Activated naive CD8-positive, alpha-beta T cell (primary cell): ENCODE measurements around the gene RNF144B.

Source experiments
- H3K27ac Mint-ChIP-seq: one replicate; pipeline ENCODE4 v1.8.0; 2021; ENCODE audit warnings: mixed read lengths
- H3K27me3 Mint-ChIP-seq: one replicate; pipeline ENCODE4 v1.8.0; 2021; ENCODE audit warnings: mixed read lengths
- H3K36me3 Mint-ChIP-seq: one replicate; pipeline ENCODE4 v1.8.0; 2021; ENCODE audit warnings: mixed read lengths
- H3K4me1 Mint-ChIP-seq: one replicate; pipeline ENCODE4 v1.8.0; 2021; ENCODE audit warnings: low read depth, mixed read lengths
- H3K4me3 Mint-ChIP-seq: one replicate; pipeline ENCODE4 v1.8.0; 2021; ENCODE audit warnings: mild to moderate bottlenecking, mixed read lengths
- H3K9me3 Mint-ChIP-seq: one replicate; pipeline ENCODE4 v1.8.0; 2021; ENCODE audit warnings: low read depth, mixed read lengths

The RNF144B gene

DNA sequence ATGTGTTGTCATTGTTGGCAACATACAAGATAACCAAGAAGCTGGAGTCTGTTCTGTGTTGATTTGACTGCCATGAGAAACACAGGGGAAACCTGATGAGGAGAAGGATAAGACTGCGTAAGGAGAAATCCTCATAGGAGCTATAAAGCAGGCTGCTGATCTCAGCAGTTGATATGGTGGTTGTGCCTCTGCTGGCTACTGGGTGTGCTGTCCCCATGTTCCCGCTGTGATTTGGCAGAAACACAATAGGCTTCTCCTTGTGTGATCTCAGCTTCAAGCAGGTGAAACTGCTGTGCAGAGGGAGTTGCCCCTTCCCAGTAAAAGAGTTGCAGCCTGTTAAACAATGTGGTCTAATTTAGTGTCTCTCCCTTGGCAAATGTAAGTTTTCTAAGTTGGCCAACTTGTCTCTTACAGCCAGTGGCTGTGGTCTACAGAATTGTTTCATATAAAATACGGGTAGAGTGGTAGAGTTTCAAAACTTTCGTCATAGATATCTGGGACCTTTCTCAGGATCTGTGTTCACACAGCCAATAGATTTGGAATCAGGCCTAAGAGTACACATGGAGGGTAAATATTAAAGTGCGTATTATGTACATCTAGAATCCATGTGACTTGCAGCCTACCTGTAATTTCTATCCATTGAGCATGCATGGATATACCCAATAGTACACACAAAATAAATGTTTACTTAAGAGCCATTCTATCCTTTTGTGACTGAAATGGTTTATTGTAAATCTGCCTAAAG is 78.4 kb downstream of the RNF144B start:
- H3K27ac Mint-ChIP-seq, result no peak overlapping the region
- H3K4me3 Mint-ChIP-seq, result no peak overlapping the region
- H3K4me1 Mint-ChIP-seq, result no peaks in the 10 kb centered on the region
- no peaks in the 10 kb centered on the region for H3K27me3 Mint-ChIP-seq
- no peaks in the 10 kb centered on the region for H3K9me3 Mint-ChIP-seq
- peaks cover 45% of the 10 kb centered on the region for H3K36me3 Mint-ChIP-seq

DNA sequence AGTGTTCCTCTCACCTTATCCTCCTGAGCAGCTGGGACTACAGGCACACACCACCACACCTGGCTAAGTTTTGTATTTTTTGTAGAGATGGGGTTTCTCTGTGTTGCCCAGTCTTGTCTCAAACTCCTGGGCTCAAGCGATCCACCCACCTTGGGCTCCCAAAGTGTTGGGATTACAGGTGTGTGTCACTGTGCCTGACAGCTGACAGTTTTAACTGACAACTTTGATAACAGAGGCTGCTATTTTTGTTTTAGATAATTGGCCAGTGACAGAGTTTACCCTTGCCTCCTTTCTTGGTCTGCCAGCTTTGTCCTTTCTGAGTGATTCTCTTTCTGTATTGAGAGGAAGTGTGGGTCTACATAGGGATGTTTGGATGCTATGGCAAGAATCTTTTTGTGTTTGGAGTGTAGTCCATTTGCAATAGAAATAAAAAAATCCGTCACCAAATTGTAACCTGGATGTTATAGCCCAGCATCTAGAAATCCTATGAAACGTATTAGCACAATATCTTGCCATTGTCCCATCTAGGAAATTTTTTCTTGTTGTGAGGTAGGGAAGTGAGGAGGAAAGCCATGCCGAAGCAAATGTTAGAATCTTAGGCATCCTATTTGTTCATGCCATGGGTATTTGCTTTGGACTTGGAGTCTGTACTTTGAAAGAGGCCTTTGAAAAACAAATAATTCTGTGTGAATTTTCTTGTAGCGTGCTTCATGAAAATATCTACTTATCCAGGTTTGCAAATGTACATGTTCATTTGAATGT is 80.8 kb downstream of the RNF144B start:
- Mint-ChIP-seq H3K4me3 (no peak overlapping the region), H3K9me3 (no peaks in the 10 kb centered on the region), H3K36me3 (peaks cover 27% of the 10 kb centered on the region), H3K4me1 (no peaks in the 10 kb centered on the region), H3K27ac (no peak overlapping the region), H3K27me3 (no peaks in the 10 kb centered on the region)

DNA sequence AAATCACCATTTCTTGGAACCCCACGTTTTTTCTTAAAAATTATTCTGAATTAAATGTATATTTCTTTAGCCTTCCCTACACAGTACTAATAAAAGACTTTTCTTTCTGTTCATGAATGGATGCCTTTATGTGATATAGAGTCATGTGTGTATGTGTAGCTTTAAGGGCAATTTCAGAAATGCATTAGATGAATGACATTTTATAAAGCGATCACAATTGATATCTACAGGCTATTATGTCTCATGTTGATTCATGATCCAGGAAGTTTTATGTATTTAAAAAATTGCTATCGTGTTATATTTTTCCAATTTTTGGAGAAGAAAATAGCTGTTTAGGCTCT is 81.3 kb downstream of the RNF144B start:
- Mint-ChIP-seq H3K27me3 (no peaks in the 10 kb centered on the region), H3K36me3 (peaks cover 27% of the 10 kb centered on the region), H3K4me3 (no peak overlapping the region), H3K9me3 (no peaks in the 10 kb centered on the region), H3K4me1 (no peaks in the 10 kb centered on the region), H3K27ac (no peak overlapping the region)

DNA sequence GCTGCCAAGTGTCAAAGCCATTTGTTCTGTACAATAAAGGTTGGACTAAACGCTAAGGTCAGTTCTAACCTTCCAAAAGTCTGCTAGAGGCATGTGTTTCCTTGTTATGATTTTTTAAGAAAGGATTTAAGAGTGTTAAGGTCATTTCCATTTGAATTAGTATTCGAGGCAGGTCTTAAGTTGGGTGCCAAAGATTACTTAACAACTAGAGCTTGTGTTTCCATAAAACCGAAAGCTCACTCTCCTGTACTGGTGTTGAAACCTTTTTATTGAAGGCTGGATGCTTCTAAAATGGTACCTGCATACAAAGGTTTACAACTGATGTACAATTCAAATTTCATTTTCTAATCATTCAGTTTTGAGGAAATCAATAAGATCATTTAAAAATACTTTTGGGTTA is 82.4 kb downstream of the RNF144B start:
- H3K36me3 Mint-ChIP-seq, result peaks cover 23% of the 10 kb centered on the region
- H3K9me3 Mint-ChIP-seq, result no peaks in the 10 kb centered on the region
- no peaks in the 10 kb centered on the region for H3K4me1 Mint-ChIP-seq
- no peaks in the 10 kb centered on the region for H3K27me3 Mint-ChIP-seq
- H3K4me3 Mint-ChIP-seq, result no peak overlapping the region
- H3K27ac Mint-ChIP-seq, result no peak overlapping the region

DNA sequence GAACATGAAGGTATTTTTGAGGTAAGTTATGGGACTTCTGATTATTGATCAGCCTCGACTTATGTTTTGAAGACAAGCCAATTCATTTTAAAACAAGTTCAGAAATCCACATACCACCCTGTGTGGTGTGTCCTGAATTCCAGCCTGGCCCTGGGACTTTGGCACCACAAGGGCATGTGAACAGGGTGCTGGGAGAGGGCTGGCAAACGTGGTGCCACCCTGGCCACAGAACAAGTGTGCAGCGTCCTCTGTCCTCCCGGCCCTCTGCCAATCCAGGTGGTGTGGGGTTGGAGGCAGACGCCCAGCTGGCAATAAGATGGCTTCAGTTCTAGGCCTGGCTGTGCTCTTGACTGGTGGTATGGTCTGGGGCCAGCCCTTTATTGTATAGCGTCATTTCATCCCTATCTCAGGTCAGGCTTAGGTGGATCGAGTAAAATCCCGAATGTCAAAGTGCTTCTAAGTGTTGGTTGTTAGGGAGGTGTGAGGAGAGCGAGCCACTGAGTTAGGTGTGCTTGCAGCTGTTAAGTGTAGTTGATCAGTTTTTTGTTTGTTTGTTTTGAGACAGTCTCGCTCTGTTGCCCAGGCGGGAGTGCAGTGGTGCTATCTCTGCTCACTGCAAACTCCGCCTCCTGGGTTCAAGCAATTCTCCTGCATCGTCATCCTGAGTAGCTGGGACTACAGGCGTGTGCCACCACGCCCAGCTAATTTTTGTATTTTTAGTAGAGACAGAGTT is 84.2 kb downstream of the RNF144B start:
- no peaks in the 10 kb centered on the region for H3K27me3 Mint-ChIP-seq
- H3K27ac Mint-ChIP-seq, result no peak overlapping the region

DNA sequence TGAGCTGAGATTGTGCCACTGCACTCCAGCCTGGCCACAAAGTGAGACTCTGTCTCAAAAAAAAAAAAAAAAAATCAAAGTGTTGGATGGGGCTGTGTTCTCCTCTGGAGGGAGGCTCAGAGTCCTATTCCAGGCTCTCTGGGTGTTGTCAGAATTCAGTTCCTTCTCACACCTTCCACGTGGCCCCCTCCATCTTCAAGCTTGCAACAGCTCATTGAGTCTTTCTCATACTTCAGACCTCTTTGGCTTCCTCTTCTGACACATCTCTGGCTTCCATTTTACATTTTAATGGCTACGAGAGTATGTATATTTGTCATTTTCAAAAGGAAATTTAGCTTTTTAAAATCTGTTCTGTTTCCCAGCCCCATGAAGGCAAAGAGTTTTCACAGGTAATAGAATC is 85.8 kb downstream of the RNF144B start:
- Mint-ChIP-seq H3K36me3 (peaks cover 4% of the 10 kb centered on the region), H3K4me1 (peaks cover 3% of the 10 kb centered on the region), H3K27ac (no peak overlapping the region), H3K9me3 (no peaks in the 10 kb centered on the region), H3K4me3 (no peak overlapping the region), H3K27me3 (no peaks in the 10 kb centered on the region)

More for the DNA sequence above, 84.2 kb downstream of the RNF144B start:
- no peaks in the 10 kb centered on the region for H3K9me3 Mint-ChIP-seq
- H3K4me3 Mint-ChIP-seq, result no peak overlapping the region
- H3K4me1 Mint-ChIP-seq, result no peaks in the 10 kb centered on the region
- peaks cover 11% of the 10 kb centered on the region for H3K36me3 Mint-ChIP-seq

DNA sequence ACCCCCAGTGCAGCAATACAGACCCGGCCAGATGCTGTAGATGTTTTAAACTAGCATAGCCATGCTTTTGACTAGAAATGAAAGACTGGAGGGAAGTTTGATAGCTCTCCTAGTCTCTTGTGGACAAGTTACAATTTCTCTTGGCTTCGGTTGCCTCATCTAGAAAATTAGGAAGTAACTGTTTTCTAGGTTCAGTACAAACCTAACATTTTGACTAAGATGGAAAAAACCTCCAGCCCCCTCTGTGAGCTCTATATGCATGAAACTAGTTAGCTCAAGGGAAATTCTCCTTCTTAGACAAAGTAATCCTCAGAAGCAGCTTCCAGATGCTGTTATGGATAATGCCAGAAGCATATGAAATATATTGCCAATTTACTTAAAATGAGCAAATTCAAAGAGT is 86.6 kb downstream of the RNF144B start:
- Mint-ChIP-seq H3K4me1 (peaks cover 3% of the 10 kb centered on the region), H3K4me3 (no peak overlapping the region), H3K27me3 (no peaks in the 10 kb centered on the region), H3K36me3 (no peaks in the 10 kb centered on the region), H3K9me3 (no peaks in the 10 kb centered on the region), H3K27ac (no peak overlapping the region)

DNA sequence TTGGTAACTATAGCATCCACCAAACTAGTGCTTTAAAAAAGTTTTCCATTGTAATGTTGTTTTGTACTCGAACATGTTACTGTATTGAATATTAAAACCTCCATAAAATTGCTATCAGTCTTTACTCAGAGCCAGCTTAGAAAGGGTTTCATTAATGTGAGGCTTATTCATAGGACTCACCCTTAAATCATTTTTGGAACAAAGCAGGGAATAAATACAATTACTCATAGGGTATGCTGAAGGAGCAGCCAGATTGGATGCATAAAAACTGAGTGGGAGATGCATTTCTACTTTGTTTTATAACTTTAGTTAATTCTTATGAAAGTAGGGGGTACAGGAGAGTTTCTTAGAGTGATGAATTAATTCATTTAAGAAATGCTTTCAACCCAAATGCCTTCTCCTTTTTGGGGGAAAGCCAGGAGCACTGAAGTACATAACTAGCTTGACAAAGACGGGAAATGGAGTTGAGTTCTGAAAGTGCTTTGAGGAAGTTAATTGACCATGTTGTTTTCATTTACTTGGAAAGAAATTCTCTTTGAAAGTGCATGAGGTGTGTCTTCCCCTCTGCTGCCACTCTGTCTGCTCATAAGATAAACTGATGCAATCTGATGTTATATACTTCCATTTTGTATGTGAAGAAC is 90.3 kb downstream of the RNF144B start:
- Mint-ChIP-seq H3K9me3 (no peaks in the 10 kb centered on the region), H3K4me1 (peaks cover 3% of the 10 kb centered on the region), H3K4me3 (no peak overlapping the region), H3K27ac (no peak overlapping the region), H3K27me3 (peaks cover under 1% of the 10 kb centered on the region), H3K36me3 (no peaks in the 10 kb centered on the region)

DNA sequence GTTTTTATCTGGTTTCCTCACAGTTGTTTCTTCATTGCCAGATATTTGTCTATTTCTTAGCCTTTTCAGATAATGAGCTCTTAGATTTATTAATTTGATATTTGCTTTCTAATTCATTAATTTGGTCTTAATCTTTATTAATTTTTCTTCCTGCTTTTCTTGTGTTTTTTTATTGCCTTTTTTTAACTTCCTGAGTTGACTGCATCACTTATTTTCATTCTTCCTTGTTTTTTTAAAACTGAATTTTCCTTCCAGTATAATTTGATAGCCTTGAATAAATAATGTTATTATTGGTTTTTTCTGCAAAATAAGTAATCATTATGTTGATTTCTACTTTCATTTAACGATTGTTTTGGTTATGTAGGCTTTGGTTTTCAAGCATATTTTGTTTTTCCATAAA is 91.5 kb downstream of the RNF144B start:
- Mint-ChIP-seq H3K4me1 (peaks cover 3% of the 10 kb centered on the region), H3K36me3 (no peaks in the 10 kb centered on the region), H3K27ac (no peak overlapping the region), H3K27me3 (peaks cover 4% of the 10 kb centered on the region), H3K4me3 (no peak overlapping the region), H3K9me3 (no peaks in the 10 kb centered on the region)

DNA sequence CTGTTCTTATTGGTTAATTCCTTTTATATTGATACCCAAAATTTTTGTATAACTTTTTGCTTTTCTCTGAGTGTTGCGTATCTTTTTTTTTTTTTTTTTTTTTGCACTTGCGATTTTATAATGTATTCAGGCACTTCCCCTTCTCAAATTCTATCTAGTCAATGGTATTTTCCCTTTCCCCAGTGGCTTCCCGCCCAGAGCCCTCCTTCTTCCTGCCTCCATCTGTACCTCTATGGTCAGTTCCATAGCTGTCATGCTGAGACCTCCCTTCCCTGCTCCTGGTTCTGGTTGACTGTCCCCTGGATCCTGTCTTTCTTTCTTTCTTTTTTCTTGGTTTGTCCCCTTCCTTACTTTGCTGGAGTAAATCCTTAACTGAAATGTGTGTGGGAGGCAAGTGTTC is 94.7 kb downstream of the RNF144B start:
- H3K4me1 Mint-ChIP-seq, result peaks cover 8% of the 10 kb centered on the region
- H3K4me3 Mint-ChIP-seq, result no peak overlapping the region
- H3K9me3 Mint-ChIP-seq, result no peaks in the 10 kb centered on the region
- no peak overlapping the region for H3K27ac Mint-ChIP-seq
- H3K27me3 Mint-ChIP-seq, result peaks cover 4% of the 10 kb centered on the region
- no peaks in the 10 kb centered on the region for H3K36me3 Mint-ChIP-seq

DNA sequence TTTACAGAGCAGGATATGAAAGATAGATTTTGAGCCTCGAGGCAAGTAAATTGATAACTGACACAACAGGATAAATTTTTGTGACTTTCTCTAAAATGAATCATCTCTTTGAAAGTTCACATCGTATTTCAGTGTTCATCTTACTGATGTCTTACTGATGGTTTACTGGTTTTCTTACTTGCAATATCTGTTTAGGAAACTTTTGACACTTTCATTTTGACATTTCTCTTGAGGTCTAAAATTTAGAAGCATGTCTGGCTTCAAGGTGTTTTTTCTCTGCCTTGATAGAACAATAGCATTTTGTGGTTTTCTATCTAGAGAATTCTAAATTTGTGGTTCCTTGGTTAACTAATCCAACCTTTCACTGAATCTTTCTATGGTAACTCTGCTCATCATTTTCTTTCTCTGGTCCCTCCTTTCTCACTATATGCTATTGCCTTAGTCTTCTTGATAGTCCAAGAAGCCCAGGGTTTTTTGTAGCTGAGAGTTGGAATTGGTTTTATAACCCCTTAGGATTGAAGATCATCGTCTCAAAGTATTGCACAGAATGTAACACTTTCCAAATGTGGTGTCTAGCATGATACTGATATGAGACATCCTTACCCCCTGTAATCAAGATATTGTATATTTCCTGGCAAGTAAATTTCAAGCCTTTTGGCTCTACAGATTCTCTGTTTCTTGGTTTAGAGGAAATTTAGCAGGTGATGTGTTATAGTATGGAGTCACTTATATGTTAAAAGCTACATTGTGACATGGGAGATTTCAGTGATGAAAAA is 98.7 kb downstream of the RNF144B start:
- Mint-ChIP-seq H3K4me3 (no peak overlapping the region), H3K27ac (no peak overlapping the region), H3K9me3 (no peaks in the 10 kb centered on the region), H3K27me3 (peaks cover 6% of the 10 kb centered on the region), H3K36me3 (no peaks in the 10 kb centered on the region), H3K4me1 (peaks cover 6% of the 10 kb centered on the region)

DNA sequence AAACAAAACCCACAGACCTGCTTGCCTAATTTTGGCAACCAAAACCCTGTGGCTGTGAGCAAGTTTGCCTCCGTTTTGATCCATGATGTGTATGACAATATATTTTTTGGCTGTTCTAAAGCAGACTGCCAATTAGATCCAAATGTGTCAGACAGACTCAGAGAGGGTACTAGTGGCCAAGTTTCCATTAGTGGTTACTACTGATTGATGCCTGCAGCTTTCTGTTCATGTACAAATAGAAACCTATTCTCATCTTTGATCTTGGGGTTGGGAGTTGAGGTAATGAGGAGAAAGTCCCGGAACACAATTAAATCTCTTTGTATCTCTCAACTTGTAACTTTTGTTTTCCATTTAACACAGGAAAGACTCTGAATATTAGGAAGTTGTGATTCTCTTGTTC is 100.9 kb downstream of the RNF144B start:
- Mint-ChIP-seq H3K4me1 (peaks cover 6% of the 10 kb centered on the region), H3K27me3 (peaks cover 1% of the 10 kb centered on the region), H3K9me3 (no peaks in the 10 kb centered on the region), H3K27ac (no peak overlapping the region), H3K36me3 (no peaks in the 10 kb centered on the region), H3K4me3 (no peak overlapping the region)

DNA sequence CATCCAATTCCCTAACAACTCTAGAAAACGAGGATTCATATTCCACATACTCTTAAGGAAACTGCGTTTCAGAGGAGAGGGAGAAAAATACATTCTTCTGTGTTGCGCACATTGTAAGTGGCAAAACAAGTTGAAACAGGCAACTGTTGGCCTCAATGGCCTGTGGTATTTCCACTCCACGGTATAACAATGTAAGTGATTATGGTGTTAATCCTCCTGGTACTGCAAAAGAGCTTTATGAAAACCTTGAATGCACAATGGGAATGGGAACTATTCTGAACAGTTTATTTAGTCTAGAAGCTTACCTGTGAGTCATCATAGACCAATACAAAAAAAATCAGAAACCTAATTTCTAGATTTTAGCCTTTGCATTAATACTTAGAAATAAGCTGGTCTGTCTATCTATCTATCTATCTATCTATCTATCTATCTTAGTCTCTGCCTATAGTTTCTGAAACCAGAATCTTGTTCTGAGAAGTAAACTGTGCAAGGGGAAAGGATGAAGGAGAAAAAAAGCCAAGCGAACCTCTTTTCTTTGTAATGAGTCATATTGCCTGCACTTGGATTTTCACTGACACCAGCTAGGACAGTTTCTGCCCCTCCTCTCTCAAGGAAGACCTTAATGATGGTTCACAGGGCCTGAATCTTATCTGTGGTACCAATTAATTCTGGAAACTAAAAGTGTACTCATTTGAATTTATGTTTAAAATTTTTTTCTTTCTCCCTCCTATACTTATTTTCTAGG is 101.5 kb downstream of the RNF144B start:
- no peaks in the 10 kb centered on the region for H3K36me3 Mint-ChIP-seq
- H3K9me3 Mint-ChIP-seq, result no peaks in the 10 kb centered on the region
- no peak overlapping the region for H3K27ac Mint-ChIP-seq
- no peak overlapping the region for H3K4me3 Mint-ChIP-seq
- peaks cover 1% of the 10 kb centered on the region for H3K27me3 Mint-ChIP-seq
- peaks cover 6% of the 10 kb centered on the region for H3K4me1 Mint-ChIP-seq

DNA sequence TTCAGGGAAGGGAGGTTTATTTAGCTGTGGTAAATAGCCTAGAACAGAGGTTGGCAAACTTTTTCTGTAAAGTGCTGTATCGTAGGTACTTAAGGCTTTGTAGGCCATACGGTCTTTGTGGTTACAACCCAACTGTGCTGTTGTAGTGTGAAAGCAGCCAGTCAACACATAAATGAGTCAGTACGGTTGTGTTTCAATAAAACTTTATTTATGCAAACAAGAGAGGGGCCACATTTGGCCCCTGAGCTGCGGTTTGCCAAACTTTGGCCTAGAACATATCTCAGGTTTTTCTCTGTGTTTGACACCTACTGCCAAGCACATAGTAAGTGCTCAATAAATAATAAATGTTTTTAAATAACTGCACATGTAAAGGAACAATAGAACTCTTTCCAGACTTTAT is 102.2 kb downstream of the RNF144B start:
- Mint-ChIP-seq H3K9me3 (no peaks in the 10 kb centered on the region), H3K27ac (no peak overlapping the region), H3K4me3 (no peak overlapping the region), H3K36me3 (no peaks in the 10 kb centered on the region), H3K4me1 (peaks cover 6% of the 10 kb centered on the region), H3K27me3 (peaks cover 1% of the 10 kb centered on the region)
